Neural cell (in vitro differentiated cells): Measurements from ENCODE around the gene SLFN14.

Source experiments
- EP300 ChIP-seq: fragments of 450-650 bp; conservative IDR thresholded peaks from 2 replicates; pipeline ENCODE4 v1.6.1; 2014; ENCODE audit warnings: antibody characterized with exemption, mild to moderate bottlenecking, moderate library complexity; ENCODE audit not compliant: poor library complexity, severe bottlenecking
- EZH2 ChIP-seq: fragments of 200-600, 300-800 bp; shearing (Covaris generic), sonication (generic); IDR thresholded peaks from 2 replicates; pipeline ENCODE4 v1.6.1; 2014; ENCODE audit warnings: antibody characterized with exemption, low read length, borderline replicate concordance, mild to moderate bottlenecking; ENCODE audit not compliant: insufficient read depth, poor library complexity, severe bottlenecking
- MXI1 ChIP-seq: fragments of 450-650 bp; conservative IDR thresholded peaks from 2 replicates; pipeline ENCODE4 v1.6.1; 2014; ENCODE audit warnings: antibody characterized with exemption, mild to moderate bottlenecking; ENCODE audit not compliant: poor library complexity, severe bottlenecking
- POLR2AphosphoS5 ChIP-seq: IDR thresholded peaks from 2 replicates; pipeline ENCODE4 v1.6.1; 2012
- RAD21 ChIP-seq: fragments of 450-650 bp; conservative IDR thresholded peaks from 2 replicates; pipeline ENCODE4 v1.6.1; 2014; ENCODE audit warnings: antibody characterized with exemption, mild to moderate bottlenecking, moderate library complexity
- SMC3 ChIP-seq: fragments of 450-650 bp; conservative IDR thresholded peaks from 2 replicates; pipeline ENCODE4 v1.6.1; 2014; ENCODE audit warnings: antibody characterized with exemption, mild to moderate bottlenecking, moderate library complexity; ENCODE audit not compliant: poor library complexity
- TAF1 ChIP-seq: IDR thresholded peaks from 2 replicates; pipeline ENCODE4 v1.6.1; 2012; ENCODE audit warnings: low read depth
- TF ChIP-seq, protein P1 (sequence below): fragments of 450-650 bp; IDR thresholded peaks from 2 replicates; pipeline ENCODE4 v1.5.1; 2014; ENCODE audit warnings: antibody characterized with exemption, mild to moderate bottlenecking, moderate library complexity; ENCODE audit not compliant: poor library complexity, severe bottlenecking
- TF ChIP-seq, protein P2 (sequence below): IDR thresholded peaks from 2 replicates; pipeline ENCODE4 v1.6.1; 2012; ENCODE audit warnings: borderline replicate concordance

DNA sequence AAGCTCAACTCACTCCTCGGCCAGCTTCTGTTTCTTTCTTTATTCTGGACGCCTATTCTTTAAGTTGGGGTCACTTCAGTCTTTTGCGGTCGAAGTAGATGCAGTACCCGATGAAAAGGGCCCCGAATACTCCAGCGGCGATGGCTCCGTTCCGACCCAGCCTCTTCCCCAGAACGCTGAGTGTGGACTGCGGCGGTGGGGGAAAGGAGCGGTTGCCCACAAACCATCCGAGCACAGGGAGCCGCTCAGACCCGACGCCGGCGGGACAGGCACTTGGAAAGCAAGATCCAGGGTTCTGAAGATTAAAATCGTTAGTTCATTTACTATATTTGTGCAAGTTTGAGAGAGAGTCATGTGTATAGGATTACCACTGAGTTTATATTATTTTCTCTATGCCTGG, 45.6 kb downstream of the SLFN14 start:
- TF ChIP-seq EP300 (no peak), EZH2 (no peak), POLR2AphosphoS5 (no peak), TAF1 (no peak), MXI1 (no peak), RAD21 (no peak), SMC3 (no peak)
- TF ChIP-seq, protein P1, sequence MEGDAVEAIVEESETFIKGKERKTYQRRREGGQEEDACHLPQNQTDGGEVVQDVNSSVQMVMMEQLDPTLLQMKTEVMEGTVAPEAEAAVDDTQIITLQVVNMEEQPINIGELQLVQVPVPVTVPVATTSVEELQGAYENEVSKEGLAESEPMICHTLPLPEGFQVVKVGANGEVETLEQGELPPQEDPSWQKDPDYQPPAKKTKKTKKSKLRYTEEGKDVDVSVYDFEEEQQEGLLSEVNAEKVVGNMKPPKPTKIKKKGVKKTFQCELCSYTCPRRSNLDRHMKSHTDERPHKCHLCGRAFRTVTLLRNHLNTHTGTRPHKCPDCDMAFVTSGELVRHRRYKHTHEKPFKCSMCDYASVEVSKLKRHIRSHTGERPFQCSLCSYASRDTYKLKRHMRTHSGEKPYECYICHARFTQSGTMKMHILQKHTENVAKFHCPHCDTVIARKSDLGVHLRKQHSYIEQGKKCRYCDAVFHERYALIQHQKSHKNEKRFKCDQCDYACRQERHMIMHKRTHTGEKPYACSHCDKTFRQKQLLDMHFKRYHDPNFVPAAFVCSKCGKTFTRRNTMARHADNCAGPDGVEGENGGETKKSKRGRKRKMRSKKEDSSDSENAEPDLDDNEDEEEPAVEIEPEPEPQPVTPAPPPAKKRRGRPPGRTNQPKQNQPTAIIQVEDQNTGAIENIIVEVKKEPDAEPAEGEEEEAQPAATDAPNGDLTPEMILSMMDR, result no peak
- TF ChIP-seq, protein P2, sequence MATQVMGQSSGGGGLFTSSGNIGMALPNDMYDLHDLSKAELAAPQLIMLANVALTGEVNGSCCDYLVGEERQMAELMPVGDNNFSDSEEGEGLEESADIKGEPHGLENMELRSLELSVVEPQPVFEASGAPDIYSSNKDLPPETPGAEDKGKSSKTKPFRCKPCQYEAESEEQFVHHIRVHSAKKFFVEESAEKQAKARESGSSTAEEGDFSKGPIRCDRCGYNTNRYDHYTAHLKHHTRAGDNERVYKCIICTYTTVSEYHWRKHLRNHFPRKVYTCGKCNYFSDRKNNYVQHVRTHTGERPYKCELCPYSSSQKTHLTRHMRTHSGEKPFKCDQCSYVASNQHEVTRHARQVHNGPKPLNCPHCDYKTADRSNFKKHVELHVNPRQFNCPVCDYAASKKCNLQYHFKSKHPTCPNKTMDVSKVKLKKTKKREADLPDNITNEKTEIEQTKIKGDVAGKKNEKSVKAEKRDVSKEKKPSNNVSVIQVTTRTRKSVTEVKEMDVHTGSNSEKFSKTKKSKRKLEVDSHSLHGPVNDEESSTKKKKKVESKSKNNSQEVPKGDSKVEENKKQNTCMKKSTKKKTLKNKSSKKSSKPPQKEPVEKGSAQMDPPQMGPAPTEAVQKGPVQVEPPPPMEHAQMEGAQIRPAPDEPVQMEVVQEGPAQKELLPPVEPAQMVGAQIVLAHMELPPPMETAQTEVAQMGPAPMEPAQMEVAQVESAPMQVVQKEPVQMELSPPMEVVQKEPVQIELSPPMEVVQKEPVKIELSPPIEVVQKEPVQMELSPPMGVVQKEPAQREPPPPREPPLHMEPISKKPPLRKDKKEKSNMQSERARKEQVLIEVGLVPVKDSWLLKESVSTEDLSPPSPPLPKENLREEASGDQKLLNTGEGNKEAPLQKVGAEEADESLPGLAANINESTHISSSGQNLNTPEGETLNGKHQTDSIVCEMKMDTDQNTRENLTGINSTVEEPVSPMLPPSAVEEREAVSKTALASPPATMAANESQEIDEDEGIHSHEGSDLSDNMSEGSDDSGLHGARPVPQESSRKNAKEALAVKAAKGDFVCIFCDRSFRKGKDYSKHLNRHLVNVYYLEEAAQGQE, result no peak
